Measurements from ENCODE around the gene ME3.
"Not testable (repeated sequence)": the region's sequence is repeated elsewhere in the genome, so short reads cannot be mapped to it uniquely, and the experiment has no call there.

Gene ME3

GRCh38 chr11:86562842-86563241, 109.6 kb downstream of the ME3 start:
- not testable (repeated sequence) for DNase-seq

- no peak for DNase-seq
These were observed 113.0 kb downstream of the ME3 start for GRCh38 chr11:86559311-86559945.

GRCh38 chr11:86558841-86559240, 113.6 kb downstream of the ME3 start:
- DNase-seq = no peak

- no peak for DNase-seq
These were observed 114.2 kb downstream of the ME3 start for GRCh38 chr11:86558207-86558606.

GRCh38 chr11:86555866-86556265, 116.5 kb downstream of the ME3 start:
- no peak for DNase-seq

- DNase-seq = no peak
These were observed 117.0 kb downstream of the ME3 start for GRCh38 chr11:86555401-86555800.

- no peak for DNase-seq
These were observed 119.2 kb downstream of the ME3 start for GRCh38 chr11:86553265-86553664.

GRCh38 chr11:86551288-86552092, 120.9 kb downstream of the ME3 start:
- DNase-seq = no peak

- no peak for DNase-seq
These were observed 121.7 kb downstream of the ME3 start for GRCh38 chr11:86550757-86551156.

- DNase-seq = peak in 1 of 51 donors; percentile 11
These were observed 124.0 kb downstream of the ME3 start for GRCh38 chr11:86548271-86548917.

- DNase-seq = no peak
These were observed 124.7 kb downstream of the ME3 start for GRCh38 chr11:86547727-86548126.

GRCh38 chr11:86541299-86541698, 131.1 kb downstream of the ME3 start:
- not testable (repeated sequence) for DNase-seq

- no peak for DNase-seq
These were observed 134.2 kb downstream of the ME3 start for GRCh38 chr11:86538223-86538548.

GRCh38 chr11:86537541-86538222, 134.7 kb downstream of the ME3 start:
- DNase-seq = no peak

GRCh38 chr11:86535773-86536172, 136.6 kb downstream of the ME3 start:
- DNase-seq = no peak

GRCh38 chr11:86524620-86525352, 147.6 kb downstream of the ME3 start:
- no peak for DNase-seq

GRCh38 chr11:86523738-86524619, 148.4 kb downstream of the ME3 start:
- no peak for DNase-seq

- DNase-seq = not testable (repeated sequence)
These were observed 149.9 kb downstream of the ME3 start for GRCh38 chr11:86522512-86522911.

GRCh38 chr11:86519064-86519911, 153.1 kb downstream of the ME3 start:
- no peak for DNase-seq
